Mammary epithelial cell (primary cell): ENCODE results near the gene RAB26.

Source experiments
- EZH2 ChIP-seq: IDR thresholded peaks from 2 replicates; pipeline ENCODE4 v1.6.1; 2012; ENCODE audit warnings: low read length, inconsistent platforms, borderline replicate concordance
- TF ChIP-seq, protein P1 (sequence below), 2 donors: IDR thresholded peaks in 1 of 2; conservative IDR thresholded peaks in 1 of 2; 2 replicates each; pipeline ENCODE4 v1.5.1; 2011 to 2012; ENCODE audit warnings: inconsistent platforms in 2 of 2, low read length in 2 of 2, mild to moderate bottlenecking in 2 of 2, control low read depth in 1 of 2, low read depth in 1 of 2; ENCODE audit not compliant: insufficient read depth in 1 of 2; ENCODE audit errors: extremely low read depth in 1 of 2

DNA sequence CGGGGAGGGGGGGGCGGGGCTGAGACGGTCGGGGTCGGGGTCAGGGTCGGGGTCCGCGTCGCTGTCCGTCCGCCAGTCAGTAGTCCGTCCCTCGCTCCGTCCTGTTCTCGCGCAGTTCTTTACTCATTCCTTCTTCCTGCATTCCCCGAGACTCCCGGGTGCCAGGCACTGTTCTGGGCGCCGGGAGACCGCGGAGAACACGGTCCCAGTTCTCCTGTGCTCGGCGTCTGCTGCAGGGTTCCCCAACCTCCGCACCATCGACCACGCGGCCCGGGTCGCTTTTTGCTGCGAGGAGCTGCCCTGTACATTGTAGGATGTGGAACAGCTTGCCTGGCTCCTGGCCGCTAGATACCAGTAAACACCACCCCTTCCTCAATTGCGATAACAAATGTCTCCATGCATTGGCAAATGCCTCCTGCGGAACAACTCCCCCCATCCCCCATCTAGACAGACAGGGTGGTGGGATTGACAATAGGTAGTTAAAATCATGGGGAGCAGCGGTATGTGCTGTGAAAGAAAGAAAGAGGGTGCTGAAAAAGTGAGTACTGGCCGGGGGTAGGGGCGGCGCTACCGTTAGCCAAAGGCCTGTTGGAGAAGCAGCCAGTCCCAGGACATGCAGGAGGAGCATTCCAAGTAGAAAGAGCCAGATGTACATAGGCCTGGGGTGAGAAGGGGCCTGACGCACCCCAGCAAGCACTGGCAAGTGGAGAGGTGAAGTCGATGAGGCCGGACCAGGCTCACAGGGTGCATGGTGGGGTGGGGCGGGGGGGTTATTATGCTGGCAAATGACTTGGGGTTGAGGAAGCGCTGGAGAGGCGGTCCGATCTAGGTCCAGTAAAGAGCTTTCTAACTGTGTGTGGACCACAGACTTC is 7.8 kb downstream of the RAB26 start:
- TF ChIP-seq, protein P1, sequence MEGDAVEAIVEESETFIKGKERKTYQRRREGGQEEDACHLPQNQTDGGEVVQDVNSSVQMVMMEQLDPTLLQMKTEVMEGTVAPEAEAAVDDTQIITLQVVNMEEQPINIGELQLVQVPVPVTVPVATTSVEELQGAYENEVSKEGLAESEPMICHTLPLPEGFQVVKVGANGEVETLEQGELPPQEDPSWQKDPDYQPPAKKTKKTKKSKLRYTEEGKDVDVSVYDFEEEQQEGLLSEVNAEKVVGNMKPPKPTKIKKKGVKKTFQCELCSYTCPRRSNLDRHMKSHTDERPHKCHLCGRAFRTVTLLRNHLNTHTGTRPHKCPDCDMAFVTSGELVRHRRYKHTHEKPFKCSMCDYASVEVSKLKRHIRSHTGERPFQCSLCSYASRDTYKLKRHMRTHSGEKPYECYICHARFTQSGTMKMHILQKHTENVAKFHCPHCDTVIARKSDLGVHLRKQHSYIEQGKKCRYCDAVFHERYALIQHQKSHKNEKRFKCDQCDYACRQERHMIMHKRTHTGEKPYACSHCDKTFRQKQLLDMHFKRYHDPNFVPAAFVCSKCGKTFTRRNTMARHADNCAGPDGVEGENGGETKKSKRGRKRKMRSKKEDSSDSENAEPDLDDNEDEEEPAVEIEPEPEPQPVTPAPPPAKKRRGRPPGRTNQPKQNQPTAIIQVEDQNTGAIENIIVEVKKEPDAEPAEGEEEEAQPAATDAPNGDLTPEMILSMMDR (conservative IDR thresholded peaks at IDR 0.05 in 1 of 2, IDR thresholded peaks at IDR 0.05 in 1 of 2; ENCODE audit: extremely low read depth in 1 of 2, insufficient read depth in 1 of 2, low read depth in 1 of 2, low read length in 2 of 2), result no peak
- TF ChIP-seq EZH2, result no peak
